Measurements from ENCODE around the gene PCDH20.

- TF ChIP-seq CTCF (IDR thresholded peaks at IDR 0.05) (no peak), POLR2A (IDR thresholded peaks at IDR 0.05) (no peak)
These were observed 1.5 kb upstream of the PCDH20 start for GRCh38 chr13:61417086-61417570.

Measured in breast epithelium (tissue), 3 donors.